HG02840 (cell line): ENCODE results near the gene COL26A1.
"Not testable (repeated sequence)": the region's sequence is repeated elsewhere in the genome, so short reads cannot be mapped to it uniquely, and the experiment has no call there.

Experiments
- ATAC-seq: cut with Tn5 transposase; IDR thresholded peaks from one replicate; pipeline ENCODE4 v1.9.1; 2021; ENCODE audit warnings: mild to moderate bottlenecking, moderate library complexity, moderate number of reproducible peaks; ENCODE audit not compliant: unreplicated experiment, low FRiP score

The COL26A1 gene

DNA sequence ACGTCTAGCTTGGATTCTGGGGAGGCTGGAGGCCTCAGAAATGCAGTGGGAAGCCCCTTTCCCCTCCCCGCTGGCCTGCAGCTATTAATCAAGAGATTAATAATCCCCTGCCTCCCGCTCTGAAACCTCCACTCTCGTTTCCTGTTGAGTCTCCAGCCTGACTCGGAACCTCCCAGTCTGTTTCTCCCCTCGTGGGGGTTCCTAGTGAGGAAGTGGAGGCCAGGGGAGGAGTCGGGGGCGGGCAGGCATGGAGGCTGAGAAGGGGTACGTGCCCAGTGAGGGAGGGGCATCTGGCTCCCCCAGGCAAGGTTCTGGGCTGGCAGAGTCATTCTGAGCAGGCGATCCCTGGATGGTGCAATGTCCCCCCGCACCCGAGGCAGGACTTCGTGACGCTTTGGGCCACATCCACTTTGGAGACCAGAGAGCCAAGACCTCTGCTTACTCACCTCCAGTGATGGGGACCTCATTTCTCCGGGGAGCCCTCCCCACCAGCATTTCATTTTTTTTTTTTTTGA is 73.6 kb downstream of the COL26A1 start:
- no peak for ATAC-seq

DNA sequence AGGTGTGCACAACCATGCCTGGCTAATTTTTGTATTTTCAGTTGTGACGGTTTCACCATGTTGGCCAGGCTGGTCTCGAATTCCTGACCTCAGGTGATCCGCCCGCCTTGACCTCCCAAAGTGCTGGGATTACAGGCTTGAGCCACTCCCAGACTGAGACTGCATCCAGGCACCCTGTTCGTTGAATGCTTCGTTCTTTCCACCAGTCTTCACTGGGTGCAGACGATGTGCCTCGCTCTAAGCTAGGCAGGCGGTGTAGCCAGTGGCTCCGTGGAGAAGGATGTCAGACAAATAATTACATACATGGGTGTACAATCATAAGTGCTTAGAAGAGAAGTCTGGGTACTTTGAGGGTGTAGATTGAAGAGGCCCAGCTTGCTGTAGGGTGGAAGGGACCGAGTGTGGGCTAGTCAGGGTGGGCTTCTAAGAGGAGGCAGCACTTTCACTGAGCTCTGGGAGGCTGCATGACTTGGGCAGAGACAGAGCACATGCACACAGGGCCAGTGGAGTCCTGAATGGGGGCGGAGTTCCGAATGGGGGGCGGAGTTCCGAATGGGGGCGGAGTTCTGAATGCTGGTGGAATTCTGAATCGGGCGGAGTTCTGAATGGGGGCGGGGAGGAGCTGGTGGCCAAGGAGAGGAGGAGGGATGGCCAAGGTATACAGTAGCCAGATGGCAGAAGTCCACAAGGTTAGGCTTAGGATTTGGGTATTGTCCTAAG is 74.3 kb downstream of the COL26A1 start:
- no peak for ATAC-seq

DNA sequence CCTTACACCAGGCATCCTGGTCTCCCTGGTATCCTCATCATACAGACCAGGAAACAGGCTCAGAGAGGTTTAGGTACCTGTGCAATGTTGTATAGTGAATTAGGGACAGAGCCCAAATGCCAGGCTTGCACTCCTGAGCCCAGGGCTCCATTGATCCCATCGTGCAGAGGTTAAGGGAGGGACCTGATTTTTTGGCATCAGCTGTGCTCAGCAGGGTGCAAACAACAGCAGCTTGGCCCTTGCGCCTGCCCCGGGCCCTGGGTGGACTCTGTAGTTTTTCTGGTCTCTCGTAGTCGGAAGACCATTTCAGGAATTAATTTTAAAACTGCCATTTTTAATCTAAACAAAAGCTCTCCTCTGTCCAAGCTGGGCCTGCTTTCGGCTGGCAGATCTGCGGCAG is 79.2 kb downstream of the COL26A1 start:
- ATAC-seq, result no peak

DNA sequence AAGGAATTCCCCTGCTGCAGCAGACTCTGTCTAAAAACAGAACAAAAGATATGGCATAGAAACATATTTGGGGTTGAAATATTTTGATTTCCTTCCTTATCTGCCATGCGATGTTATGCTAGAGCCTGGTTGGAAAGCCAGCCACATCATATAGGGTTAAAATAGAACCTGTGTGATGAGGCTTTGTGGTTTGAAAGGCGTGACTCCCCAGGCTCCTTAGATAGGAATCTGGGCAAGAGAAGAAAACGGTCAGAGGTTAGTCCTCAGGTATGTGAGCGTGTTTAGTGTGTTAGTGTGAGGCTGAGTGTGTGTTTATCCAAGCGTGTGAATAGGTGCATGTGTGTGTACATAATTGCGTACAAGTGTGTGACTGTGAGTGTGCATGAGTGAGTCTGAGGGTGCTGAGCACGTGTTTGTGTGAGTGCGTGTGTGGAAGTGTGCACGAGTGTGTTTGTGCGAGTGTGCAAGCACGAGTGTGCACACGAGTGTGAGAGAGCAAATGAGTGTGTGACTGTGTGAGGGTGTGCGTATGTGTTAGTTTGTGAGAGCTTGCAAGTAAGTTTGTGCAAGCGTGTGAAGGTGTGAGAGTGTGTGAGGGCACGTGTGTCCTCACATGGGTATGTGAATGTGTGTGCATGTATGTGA is 79.9 kb downstream of the COL26A1 start:
- ATAC-seq, result no peak

DNA sequence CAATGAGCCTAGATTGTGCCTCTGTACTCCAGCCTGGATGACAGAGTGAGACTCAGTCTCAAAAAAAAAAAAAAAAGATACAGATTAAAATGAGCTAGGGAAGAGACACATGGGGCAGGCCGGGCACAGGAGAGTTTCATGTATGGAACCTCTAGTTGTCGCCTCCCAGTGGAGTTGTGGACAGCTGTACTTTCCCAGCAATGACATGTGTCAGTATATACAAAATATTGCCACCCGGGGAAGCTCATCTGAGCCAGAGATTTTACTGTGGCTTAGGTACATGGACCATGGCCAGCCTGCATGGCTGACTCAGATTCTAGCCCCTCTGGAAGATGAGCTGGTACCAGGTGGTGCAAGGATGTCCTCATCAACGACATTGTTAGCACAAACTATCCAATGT is 87.4 kb downstream of the COL26A1 start:
- ATAC-seq, result no peak

DNA sequence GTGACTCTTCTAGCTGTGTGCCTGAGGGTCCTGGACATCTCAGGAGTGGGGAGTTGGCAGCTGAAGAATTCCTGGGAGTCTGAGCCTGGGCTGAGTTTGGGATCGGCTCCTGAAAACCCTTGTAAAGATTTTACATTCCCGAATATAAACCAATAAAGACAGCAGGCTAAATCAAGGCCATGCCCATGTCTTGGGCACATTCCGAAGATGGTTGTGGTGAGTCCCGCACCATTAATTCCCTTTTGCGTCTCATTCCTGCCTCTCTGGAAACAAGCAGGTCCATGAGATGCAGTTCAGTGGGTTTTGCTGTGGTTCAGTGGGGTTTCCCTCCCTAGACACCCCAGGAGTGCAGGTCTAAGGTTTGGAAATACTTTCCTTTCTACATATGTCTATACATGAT is 90.9 kb downstream of the COL26A1 start:
- no peak for ATAC-seq

DNA sequence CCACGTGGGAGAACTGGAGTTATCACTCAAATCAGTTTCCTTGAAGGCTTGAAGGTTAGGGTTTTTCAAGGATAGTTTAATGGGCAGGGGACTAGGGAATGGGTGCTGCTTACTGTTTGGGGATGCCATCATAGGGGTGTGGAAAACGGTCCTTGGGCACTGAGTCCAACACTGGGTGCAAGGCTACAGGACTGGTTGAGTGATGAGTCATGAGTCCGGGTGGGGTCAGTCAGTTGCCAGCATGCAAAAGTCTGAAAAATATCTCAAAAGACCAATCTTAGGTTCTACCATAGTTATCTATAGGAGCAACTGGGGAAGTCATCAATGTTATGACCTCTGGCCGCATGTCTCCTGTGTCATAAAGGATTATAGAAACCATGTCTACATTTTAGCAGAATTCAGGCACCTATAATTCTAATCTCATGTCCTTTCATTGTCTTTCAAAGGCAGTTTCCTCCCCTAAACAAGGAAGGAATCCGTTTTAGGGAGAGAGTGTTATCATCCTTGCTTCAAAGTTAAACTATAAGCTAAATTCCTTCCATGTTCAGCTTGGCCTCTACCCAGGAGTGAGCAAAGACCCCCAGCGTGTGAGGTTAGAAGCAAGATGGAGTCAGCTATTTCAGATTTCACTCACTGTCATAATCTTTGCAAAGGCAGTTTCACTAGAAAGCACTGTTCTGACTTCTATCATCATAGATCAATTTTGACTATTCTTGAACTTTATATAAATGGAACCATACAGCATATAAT is 94.5 kb downstream of the COL26A1 start:
- no peak for ATAC-seq

DNA sequence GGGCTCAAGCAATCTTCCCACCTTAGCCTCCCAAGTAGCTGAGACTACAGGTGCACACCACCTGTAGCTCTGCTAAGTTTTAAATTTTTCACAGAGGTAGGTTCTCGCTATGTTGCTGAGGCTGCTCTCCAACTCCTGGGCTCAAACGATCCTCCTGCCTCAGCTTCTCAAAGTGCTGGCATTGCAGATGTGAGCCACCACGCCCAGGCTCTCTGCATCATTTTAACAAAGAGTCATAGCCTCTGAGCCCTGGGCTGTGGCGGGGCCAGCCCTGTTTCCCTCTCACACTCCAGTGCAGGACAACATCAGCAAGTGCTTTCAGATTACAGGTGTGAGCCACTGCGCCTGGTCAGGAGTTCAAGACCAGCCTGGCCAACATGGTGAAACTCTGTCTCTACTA is 102.5 kb downstream of the COL26A1 start:
- no peak for ATAC-seq

DNA sequence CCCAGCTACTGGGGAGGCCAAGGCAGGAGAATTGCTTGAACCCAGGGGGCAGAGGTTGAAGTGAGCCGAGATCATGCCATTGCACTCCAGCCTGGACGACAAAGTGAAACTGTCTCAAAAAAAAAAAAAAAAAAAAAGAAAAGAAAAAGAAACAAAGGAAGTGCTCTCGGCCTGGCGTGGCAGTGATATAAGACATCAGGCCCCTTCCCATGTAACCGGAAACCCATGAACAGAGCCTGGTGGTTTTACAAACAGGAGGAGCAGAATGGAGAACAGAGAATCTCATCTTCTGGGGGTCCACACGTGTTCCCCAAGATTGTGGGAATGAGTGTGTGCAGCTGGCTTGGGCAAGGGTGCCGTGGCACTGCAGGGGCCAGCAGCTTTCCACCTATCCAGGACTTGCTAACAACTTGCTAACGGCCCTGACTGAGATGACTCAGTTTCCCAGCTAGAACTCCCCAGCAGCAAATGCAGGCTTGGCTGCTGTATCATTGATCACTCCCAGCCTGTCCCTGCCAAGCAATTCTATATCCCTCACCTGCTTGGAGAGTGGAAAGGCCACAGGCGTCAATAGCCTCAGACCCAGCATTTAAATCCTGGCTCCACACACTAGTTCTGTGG is 103.0 kb downstream of the COL26A1 start:
- ATAC-seq, result no peak

DNA sequence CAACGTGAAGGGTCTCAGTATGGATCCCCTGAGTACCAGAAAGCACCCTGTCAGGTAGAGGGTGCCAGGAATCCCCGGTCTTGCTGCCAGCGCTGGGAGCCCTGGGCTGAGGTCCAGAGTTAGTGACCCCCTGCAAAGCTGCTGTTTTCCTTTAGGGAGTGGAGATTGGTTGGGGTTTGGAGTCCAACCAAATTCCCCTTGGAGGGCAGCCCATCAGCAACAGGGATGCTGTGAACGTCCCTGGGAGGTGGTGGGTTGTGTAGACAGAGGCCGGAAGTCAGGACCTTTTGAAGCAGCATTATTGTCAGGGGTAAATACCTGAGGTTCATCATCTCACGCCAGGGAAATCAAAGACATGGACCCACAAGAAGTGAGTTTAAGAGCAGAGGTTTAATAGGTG is 104.2 kb downstream of the COL26A1 start:
- no peak for ATAC-seq

DNA sequence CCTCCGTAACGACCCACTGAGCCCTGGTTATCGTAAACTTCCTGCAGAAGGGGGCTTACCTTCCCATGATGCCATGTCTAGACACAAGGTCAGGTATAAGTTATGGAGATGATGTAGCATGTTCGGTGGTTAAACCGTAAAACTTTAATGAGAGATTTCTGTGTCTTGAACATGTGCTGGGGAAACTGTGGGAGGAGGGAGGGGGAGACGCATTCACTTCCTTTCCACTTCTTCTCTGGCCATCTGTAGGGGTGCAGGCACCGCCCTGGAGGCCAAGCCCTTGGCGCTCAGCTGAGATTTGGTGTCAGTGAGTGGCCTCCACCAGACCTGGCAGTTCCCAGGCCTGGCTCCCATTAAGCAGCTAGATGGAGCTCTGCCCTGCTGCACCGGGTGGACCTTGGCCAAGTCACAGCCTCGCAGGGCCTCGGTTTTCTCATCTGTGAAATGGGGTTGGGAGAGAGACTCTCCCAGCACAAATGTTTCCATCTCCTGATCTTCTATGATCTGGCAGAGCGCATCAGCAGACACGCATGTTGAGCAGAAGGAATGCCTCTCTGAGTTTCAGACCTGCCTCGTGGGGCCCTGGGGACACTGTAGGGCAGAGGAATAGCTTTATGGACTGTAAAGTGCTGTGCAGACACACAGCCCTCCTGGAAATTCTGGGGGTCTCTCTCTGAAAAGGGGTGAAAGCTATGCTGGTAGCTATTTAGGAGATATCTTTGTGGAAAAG is 106.0 kb downstream of the COL26A1 start:
- no peak for ATAC-seq

DNA sequence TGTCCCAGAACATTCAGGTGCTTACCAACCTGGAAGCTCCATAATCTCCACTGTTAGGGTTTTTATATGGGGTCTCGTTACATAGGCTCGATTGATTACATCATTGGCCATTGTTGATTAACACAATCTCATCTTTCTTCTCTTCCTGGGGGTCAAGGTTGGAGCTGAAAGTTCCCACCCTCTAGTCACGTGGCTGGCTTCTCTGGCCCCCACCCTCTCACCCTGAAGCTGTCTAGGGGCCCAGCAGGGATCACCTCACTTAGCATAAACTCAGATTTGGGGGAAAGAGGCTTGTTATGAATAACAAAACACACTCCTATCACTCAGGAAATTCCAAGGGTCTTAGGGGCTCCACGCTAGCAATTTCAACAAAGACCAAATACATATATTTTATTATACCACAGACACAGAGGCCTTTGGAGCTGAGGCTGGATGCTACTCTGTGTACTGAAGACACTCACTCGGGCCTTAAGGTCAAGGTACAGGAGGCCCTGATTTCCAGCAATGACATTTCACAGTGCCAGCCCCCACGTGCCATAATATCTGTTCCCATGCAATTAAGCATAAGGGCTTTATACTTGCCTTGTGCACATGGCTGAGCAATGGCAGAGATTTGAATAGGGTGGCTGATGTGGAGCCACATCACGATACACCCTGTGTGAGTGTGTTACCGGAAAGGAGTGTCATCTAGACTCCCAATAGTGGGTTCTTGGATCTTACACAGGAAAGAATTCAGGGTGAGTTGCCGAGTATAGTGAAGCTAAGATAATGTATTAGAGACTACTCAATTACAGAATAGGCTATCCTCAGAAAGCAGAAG is 108.2 kb downstream of the COL26A1 start:
- no peak for ATAC-seq

DNA sequence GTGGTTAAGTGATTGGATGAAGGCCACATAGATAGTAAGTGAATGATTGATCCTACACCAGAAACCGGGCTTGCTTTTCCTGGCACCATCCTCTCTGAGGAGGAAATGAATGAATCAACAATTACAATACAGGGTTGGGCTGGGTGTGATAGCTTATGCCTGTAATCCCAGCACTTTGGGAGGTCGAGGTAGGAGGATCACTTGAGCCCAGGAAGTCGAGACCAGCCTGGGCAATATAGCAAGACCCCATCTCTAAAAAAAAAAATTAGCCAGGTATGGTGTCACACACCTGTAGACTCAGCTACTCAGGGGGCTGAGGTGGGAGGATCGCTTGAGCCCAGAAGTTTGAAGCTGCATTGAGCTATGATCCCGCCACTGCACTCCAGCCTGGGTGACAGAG is 111.5 kb downstream of the COL26A1 start:
- ATAC-seq, result no peak

DNA sequence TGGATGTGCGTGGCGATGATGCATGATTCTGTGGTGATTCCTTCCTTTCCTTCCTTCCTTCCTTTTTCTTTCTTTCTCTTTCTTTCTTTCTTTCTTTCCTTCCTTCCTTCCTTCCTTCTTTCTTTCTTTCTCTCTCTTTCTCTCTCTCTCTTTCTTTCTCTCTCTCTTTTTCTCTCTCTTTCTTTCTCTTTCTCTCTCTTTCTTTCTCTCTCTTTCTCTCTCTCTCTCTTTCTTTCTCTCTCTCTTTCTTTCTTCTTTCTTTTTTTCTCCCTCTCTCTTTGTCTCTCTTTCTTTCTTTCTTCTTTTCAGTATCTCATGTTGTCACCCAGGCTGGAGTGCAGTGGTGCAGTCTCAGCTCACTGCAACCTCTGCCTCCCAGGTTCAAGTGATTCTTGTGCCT is 113.0 kb downstream of the COL26A1 start:
- not testable (repeated sequence) for ATAC-seq

DNA sequence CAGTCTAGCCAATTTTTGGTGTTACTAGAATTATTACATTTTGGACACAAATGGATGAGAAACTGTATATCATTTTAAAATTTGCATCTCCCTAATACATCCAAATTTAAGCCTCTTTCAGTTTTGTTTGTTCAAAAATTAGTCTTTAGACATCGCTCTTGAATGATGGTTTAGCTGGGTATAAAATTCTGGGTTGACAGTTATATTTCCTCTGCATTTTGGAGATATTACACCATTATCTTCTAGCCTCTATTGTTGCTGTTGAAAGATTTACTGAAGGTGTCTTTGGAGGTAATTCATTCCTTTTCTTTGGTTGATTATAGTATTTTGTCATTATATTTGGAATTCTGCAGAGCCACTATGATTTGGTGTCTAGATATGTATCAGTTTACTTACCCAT is 116.5 kb downstream of the COL26A1 start:
- ATAC-seq, result no peak

DNA sequence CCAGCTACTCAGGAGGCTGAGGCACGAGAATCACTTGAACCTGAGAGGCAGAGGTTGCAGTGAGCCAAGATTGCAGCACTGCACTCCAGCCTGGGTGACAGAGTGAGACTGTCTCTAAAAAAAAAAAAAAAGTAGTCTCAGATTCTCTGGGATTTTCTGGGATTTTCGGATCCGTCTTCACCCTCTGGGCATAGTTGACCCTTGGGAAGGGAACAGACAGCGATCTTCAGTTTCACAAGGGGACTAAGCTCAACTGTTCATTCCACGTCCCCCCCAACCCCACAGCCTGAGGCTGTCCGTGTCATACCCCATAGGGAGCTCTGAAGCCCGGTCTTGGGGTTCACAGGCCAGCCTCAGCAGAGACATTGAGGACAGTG is 123.4 kb downstream of the COL26A1 start:
- not testable (repeated sequence) for ATAC-seq

DNA sequence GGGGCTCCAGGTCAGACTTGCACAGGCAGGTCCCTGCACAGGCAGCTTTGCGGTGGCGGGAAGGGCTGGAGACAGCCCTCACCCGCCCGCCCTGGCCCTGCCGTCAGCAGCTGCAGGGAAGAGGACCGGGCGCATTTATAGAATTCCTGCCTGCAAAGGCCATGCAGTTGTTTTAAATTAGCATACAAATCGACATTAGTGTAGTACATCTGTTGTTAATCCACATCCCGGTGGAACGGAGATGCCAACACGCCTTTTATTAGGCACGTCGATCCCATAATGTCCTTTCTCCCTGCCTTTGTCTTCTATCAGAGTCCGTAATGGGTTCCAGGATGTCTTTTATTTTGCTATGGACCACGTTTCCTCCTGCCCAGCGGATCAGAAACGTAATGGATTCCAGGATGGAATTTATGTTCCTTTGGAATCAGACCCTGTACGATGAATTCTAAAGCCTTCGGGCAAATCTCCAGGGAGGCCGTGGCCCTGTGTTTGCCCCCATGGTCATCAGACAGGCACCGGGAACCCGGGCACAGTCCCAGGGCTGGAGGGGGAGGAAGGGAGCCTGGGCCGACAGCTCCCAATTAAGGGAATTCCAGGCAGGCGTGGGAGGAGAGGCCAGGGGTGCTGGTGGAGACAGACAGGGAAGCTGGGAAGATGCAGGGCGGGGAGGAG is 123.9 kb downstream of the COL26A1 start:
- ATAC-seq, result no peak

DNA sequence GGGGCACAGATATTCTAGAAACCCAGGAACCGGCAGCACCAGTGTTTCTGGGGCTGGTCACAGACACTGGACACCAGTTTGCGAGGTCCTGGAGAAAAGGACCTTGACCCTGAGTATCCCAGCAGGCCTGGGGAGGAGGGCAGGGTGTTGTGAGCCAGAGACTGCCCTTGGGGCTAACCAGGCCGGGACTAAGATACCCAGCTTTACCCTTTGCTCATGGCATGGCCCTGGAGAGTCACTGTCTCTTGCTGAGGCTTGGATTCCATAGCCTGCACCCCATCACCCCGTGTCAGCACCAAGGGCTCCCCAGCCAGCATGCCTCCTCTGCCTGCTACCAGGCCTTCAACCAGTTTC is 124.4 kb downstream of the COL26A1 start:
- ATAC-seq, result no peak

DNA sequence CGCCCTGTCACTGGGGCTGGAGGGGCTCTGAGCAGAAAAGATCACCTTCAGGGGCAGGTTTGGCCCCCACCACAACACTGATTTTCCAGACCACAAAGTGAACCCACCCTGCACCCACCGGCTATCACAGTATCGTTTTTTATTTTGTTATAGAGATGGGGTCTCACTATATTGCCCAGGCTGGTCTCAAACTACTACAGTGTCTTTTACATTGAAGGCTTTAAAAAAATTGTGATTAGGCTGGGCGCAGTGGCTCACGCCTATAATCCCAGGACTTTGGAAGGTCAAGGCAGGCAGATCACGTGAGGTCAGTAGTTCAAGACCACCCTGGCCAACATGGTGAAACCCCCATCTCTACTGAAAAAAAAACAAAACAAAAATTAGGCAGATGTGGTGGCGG is 125.1 kb downstream of the COL26A1 start:
- no peak for ATAC-seq
